ENCODE data around the gene ROBO2. TPM values are rescaled to one million over a fixed set of nuclear protein-coding genes. Genes with fewer than 3 reads are reported as not detected.

The ROBO2 gene
- polyA plus RNA-seq, 2 of the 4 experiments (the other 2 are of a cell fraction) = 0.04 TPM; not detected in 1

DNA sequence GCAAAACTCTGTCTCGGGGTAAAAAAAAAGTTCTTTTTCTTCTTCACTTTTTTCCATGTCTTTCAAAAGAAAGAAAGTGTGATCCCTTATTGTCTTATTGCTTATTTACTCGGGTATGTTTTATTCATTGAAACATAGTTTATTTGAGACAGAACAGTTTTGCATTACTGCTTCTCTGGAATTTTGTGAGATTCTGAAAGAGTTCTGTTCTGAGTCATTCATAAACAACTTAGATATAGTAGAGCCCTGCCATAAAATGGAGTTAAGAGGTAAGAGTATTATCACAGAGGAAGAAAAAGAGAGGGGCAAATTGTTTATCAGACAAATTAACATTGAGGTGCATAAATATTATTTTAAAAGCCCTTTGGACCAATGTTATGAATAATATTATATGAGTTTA is 522.2 kb downstream of the ROBO2 start (continued):
- TF ChIP-seq, protein P1, sequence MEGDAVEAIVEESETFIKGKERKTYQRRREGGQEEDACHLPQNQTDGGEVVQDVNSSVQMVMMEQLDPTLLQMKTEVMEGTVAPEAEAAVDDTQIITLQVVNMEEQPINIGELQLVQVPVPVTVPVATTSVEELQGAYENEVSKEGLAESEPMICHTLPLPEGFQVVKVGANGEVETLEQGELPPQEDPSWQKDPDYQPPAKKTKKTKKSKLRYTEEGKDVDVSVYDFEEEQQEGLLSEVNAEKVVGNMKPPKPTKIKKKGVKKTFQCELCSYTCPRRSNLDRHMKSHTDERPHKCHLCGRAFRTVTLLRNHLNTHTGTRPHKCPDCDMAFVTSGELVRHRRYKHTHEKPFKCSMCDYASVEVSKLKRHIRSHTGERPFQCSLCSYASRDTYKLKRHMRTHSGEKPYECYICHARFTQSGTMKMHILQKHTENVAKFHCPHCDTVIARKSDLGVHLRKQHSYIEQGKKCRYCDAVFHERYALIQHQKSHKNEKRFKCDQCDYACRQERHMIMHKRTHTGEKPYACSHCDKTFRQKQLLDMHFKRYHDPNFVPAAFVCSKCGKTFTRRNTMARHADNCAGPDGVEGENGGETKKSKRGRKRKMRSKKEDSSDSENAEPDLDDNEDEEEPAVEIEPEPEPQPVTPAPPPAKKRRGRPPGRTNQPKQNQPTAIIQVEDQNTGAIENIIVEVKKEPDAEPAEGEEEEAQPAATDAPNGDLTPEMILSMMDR (IDR thresholded peaks at IDR 0.05) = no peak
- TF ChIP-seq CHD2 (IDR thresholded peaks at IDR 0.05; ENCODE audit: low read length, partially characterized antibody) (no peak), NFE2L2 (conservative IDR thresholded peaks at IDR 0.05; ENCODE audit: low read length) (no peak), CHD4 (IDR thresholded peaks at IDR 0.05; ENCODE audit: borderline replicate concordance) (no peak), ZSCAN20 (CRISPR knock-in tag; IDR thresholded peaks at IDR 0.05) (no peak), RFX5 (IDR thresholded peaks at IDR 0.05) (no peak), EHMT2 (IDR thresholded peaks at IDR 0.05; ENCODE audit: low read depth) (no peak), RAD21 (conservative IDR thresholded peaks at IDR 0.05 in 1 of 2, IDR thresholded peaks at IDR 0.05 in 1 of 2) (no peak), KDM5A (IDR thresholded peaks at IDR 0.05) (no peak), BCL3 (IDR thresholded peaks at IDR 0.05) (no peak)

DNA sequence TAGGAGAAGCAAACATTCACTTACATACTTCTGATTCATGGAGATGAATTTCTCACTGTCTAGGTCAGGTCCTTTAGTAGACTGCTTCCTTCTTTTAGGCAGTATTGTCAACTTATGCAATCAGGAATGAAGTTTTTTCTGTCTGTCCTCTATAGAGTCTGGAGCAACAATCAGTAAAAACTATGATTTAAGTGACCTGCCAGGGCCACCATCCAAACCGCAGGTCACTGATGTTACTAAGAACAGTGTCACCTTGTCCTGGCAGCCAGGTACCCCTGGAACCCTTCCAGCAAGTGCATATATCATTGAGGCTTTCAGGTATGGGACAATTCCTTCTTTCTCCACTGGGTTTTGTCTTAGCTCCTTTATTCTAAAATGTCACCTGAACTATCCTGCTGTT is 523.1 kb downstream of the ROBO2 start:
- no peak overlapping the region for H3K27ac ChIP-seq
- ChIA-PET POLR2A (no interaction called here), CTCF (no interaction called here)
- DNase-seq (ENCODE audit: low read depth in 1 of 2, low spot score in 1 of 2) (no peak), ATAC-seq (no peak), FAIRE-seq (no peak)
- no peak overlapping the region for H3K4me3 ChIP-seq
- 0% methylated on average over 1 of the region's 1 CpG for WGBS (ENCODE audit: missing lambda C conversion rate)
- TF ChIP-seq SREBF2 (IDR thresholded peaks at IDR 0.05) (no peak), BHLHE40 (IDR thresholded peaks at IDR 0.05; ENCODE audit: low read depth, low read length) (no peak)
- no peaks in the 10 kb centered on the region for H3K9me3 ChIP-seq
- no peaks in the 10 kb centered on the region for H3K4me1 ChIP-seq
- no peak overlapping the region for H3K4me2 ChIP-seq

DNA sequence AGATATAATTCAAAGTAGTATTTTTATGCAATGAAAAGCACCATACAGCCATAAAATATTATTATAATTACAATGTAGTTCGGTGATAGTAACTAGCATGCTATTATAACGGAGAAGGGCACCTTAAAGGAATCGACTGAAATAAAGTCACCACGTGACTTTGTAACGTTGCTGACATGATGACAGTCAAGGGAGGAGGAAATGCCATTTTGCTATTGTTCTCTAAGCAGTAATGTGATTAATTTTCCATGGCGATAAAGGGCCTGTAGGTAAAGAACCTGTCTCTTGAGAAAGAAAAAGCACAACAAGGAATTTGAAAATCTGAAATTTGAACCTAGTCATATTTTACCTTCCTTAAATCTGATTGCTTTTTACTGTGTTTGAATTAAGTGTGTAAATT is 526.2 kb downstream of the ROBO2 start:
- no peak for TF ChIP-seq CBX8 (IDR thresholded peaks at IDR 0.05)
- TF ChIP-seq, protein P2, sequence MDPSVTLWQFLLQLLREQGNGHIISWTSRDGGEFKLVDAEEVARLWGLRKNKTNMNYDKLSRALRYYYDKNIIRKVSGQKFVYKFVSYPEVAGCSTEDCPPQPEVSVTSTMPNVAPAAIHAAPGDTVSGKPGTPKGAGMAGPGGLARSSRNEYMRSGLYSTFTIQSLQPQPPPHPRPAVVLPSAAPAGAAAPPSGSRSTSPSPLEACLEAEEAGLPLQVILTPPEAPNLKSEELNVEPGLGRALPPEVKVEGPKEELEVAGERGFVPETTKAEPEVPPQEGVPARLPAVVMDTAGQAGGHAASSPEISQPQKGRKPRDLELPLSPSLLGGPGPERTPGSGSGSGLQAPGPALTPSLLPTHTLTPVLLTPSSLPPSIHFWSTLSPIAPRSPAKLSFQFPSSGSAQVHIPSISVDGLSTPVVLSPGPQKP (IDR thresholded peaks at IDR 0.05; ENCODE audit: low read depth, low read length) = no peak
- TF ChIP-seq CHD4 (IDR thresholded peaks at IDR 0.05; ENCODE audit: borderline replicate concordance) = no peak
- TF ChIP-seq KDM1A (IDR thresholded peaks at IDR 0.05; ENCODE audit: low read depth) = no peak
- no peak for TF ChIP-seq HOXB5 (CRISPR knock-in tag; IDR thresholded peaks at IDR 0.05)
- TF ChIP-seq FOSL2 (IDR thresholded peaks at IDR 0.05) = no peak
- no peak for TF ChIP-seq FOSL2 (CRISPR knock-in tag; IDR thresholded peaks at IDR 0.05)
- no peak for TF ChIP-seq SMC3 (IDR thresholded peaks at IDR 0.05)
- TF ChIP-seq ZC3H11A (IDR thresholded peaks at IDR 0.05) = no peak
- TF ChIP-seq EHMT2 (IDR thresholded peaks at IDR 0.05; ENCODE audit: low read depth) = no peak
- TF ChIP-seq HEYL (CRISPR knock-in tag; IDR thresholded peaks at IDR 0.05) = no peak
- no peak for TF ChIP-seq SREBF2 (IDR thresholded peaks at IDR 0.05)
- TF ChIP-seq TP53 (CRISPR knock-in tag; IDR thresholded peaks at IDR 0.05) = no peak
- TF ChIP-seq, protein P3, sequence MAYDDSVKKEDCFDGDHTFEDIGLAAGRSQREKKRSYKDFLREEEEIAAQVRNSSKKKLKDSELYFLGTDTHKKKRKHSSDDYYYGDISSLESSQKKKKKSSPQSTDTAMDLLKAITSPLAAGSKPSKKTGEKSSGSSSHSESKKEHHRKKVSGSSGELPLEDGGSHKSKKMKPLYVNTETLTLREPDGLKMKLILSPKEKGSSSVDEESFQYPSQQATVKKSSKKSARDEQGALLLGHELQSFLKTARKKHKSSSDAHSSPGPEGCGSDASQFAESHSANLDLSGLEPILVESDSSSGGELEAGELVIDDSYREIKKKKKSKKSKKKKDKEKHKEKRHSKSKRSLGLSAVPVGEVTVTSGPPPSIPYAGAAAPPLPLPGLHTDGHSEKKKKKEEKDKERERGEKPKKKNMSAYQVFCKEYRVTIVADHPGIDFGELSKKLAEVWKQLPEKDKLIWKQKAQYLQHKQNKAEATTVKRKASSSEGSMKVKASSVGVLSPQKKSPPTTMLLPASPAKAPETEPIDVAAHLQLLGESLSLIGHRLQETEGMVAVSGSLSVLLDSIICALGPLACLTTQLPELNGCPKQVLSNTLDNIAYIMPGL (CRISPR knock-in tag; IDR thresholded peaks at IDR 0.05; ENCODE audit: borderline replicate concordance) = no peak
- TF ChIP-seq JUNB (IDR thresholded peaks at IDR 0.05) = no peak
- no peak for TF ChIP-seq CBX2 (IDR thresholded peaks at IDR 0.05; ENCODE audit: borderline replicate concordance, low read depth)
- no peak for TF ChIP-seq GATA3 (IDR thresholded peaks at IDR 0.05; ENCODE audit: borderline replicate concordance)
- no peak for TF ChIP-seq KDM5A (IDR thresholded peaks at IDR 0.05)
- TF ChIP-seq RFX5 (IDR thresholded peaks at IDR 0.05) = no peak
- TF ChIP-seq EHF (CRISPR knock-in tag; IDR thresholded peaks at IDR 0.05) = no peak
- CTCF ChIA-PET = no interaction called here

More for the DNA sequence above, 526.2 kb downstream of the ROBO2 start:
- FAIRE-seq = no peak
- no peak for DNase-seq (ENCODE audit: low read depth in 1 of 2, low spot score in 1 of 2)
- ATAC-seq = no peak
- POLR2A ChIA-PET = no interaction called here
- H3K27ac ChIP-seq = no peak overlapping the region
- H3K4me3 ChIP-seq = no peak overlapping the region
- WGBS (ENCODE audit: missing lambda C conversion rate) = 5% methylated on average over 6 of the region's 6 CpGs
- no peaks in the 10 kb centered on the region for H3K4me1 ChIP-seq
- no peak overlapping the region for H3K4me2 ChIP-seq
- no peaks in the 10 kb centered on the region for H3K9me3 ChIP-seq
